Uterus (tissue), 4 donors: Measurements from ENCODE around the gene LRRTM3. TPM values are rescaled to one million over a fixed set of nuclear protein-coding genes. Genes with fewer than 3 reads are reported as not detected.

Experiments
- DNase-seq, 2 donors: peaks; one replicate each; pipeline ENCODE4 v3.0.0-alpha.2; 2019 to 2020
- H3K27ac ChIP-seq, 2 donors: fragments of 200-600 bp; sonication (generic); 1 replicate in 1 of 2; 2 replicates in 1 of 2; pipeline ENCODE4 v1.5.1; 2016 to 2018
- H3K27me3 ChIP-seq, 2 donors: fragments of 200-600 bp; sonication (generic); one replicate each; pipeline ENCODE4 v1.5.1; 2018 to 2019; ENCODE audit warnings: control low read depth in 1 of 2
- H3K36me3 ChIP-seq, 2 donors: fragments of 200-600 bp; sonication (generic); one replicate each; pipeline ENCODE4 v1.5.1; 2019; ENCODE audit warnings: control low read depth in 1 of 2
- H3K4me1 ChIP-seq, 2 donors: fragments of 200-600 bp; sonication (generic); one replicate each; pipeline ENCODE4 v1.5.1; 2018 to 2019; ENCODE audit warnings: control low read depth in 1 of 2
- H3K4me3 ChIP-seq, 2 donors: fragments of 200-600 bp; sonication (generic); 1 replicate in 1 of 2; 2 replicates in 1 of 2; pipeline ENCODE4 v1.5.1; 2018 to 2019; ENCODE audit warnings: mild to moderate bottlenecking in 1 of 2
- H3K9me3 ChIP-seq, 2 donors: fragments of 200-600 bp; sonication (generic); one replicate each; pipeline ENCODE4 v1.5.1; 2019; ENCODE audit warnings: control low read depth in 1 of 2
- CTCF ChIP-seq, 4 experiments: fragments of 200-600 bp in 2 of 4; fragments of 450-650 bp in 2 of 4; sonication (generic) in 2 of 4; IDR thresholded peaks; one replicate each; pipeline ENCODE4 v1.5.1; 2016 to 2019; ENCODE audit warnings: antibody characterized with exemption in 4 of 4, mild to moderate bottlenecking in 2 of 4, moderate library complexity in 1 of 4
- POLR2A ChIP-seq, 2 donors: fragments of 450-650 bp; IDR thresholded peaks; one replicate each; pipeline ENCODE4 v1.6.1; 2016; ENCODE audit warnings: antibody characterized with exemption in 2 of 2, mild to moderate bottlenecking in 1 of 2, moderate library complexity in 1 of 2
- intact Hi-C: fragments of 100-400 bp; cut with DNase I; formaldehyde crosslinking; loops from one replicate; pipeline ENCODE4 v1.15.1; 2023; ENCODE audit warnings: low total_unique reads
- total RNA-seq, 4 donors: library from RNA; depleted of rRNA in 3 of 4; stranded (reverse); fragments of >200 nt in 3 of 4; gene quantifications; one replicate each; pipeline versions ENCODE4 v1.1.0 to v1.2.4, GENCODE V29; 2014 to 2023
- donor health status: DM: yes; HTN: yes; CAD: no.

Gene LRRTM3
- total RNA-seq, 4 donors from 2014 or later = 0.40 to 1.9 TPM; not detected in 2

- intact Hi-C loops = no loop called here
- no peaks in the 10 kb centered on the region for H3K9me3 ChIP-seq
- no peaks in the 10 kb centered on the region for H3K36me3 ChIP-seq
- no peak for DNase-seq
- no peaks in the 10 kb centered on the region for H3K27me3 ChIP-seq
- H3K27ac ChIP-seq = no peak overlapping the region
- no peaks in the 10 kb centered on the region for H3K4me1 ChIP-seq
- TF ChIP-seq POLR2A (IDR thresholded peaks at IDR 0.05) (no peak), CTCF (IDR thresholded peaks at IDR 0.05) (no peak)
- no peak overlapping the region for H3K4me3 ChIP-seq
Measured at GRCh38 chr10:67011480-67011879, 85.6 kb downstream of the LRRTM3 start.

GRCh38 chr10:67011981-67012380, 86.1 kb downstream of the LRRTM3 start:
- H3K4me3 ChIP-seq = no peak overlapping the region
- H3K27ac ChIP-seq = no peak overlapping the region
- no peaks in the 10 kb centered on the region for H3K27me3 ChIP-seq
- intact Hi-C loops = no loop called here
- TF ChIP-seq POLR2A (IDR thresholded peaks at IDR 0.05) (no peak), CTCF (IDR thresholded peaks at IDR 0.05) (no peak)
- H3K36me3 ChIP-seq = no peaks in the 10 kb centered on the region
- DNase-seq = no peak
- H3K4me1 ChIP-seq = no peaks in the 10 kb centered on the region
- H3K9me3 ChIP-seq = no peaks in the 10 kb centered on the region

- no peaks in the 10 kb centered on the region for H3K4me1 ChIP-seq
- H3K27ac ChIP-seq = no peak overlapping the region
- H3K36me3 ChIP-seq = no peaks in the 10 kb centered on the region
- no peak for DNase-seq
- no peaks in the 10 kb centered on the region for H3K9me3 ChIP-seq
- H3K27me3 ChIP-seq = no peaks in the 10 kb centered on the region
- no peak overlapping the region for H3K4me3 ChIP-seq
- TF ChIP-seq POLR2A (IDR thresholded peaks at IDR 0.05) (no peak), CTCF (IDR thresholded peaks at IDR 0.05) (no peak)
- intact Hi-C loops = no loop called here
Measured at GRCh38 chr10:67015225-67015624, 89.4 kb downstream of the LRRTM3 start.

GRCh38 chr10:67017218-67017617, 91.4 kb downstream of the LRRTM3 start:
- Histone ChIP-seq H3K27ac (no peak overlapping the region), H3K36me3 (no peaks in the 10 kb centered on the region), H3K4me3 (no peak overlapping the region), H3K9me3 (no peaks in the 10 kb centered on the region), H3K4me1 (no peaks in the 10 kb centered on the region), H3K27me3 (no peaks in the 10 kb centered on the region)
- TF ChIP-seq POLR2A (IDR thresholded peaks at IDR 0.05) (no peak), CTCF (IDR thresholded peaks at IDR 0.05) (no peak)
- DNase-seq = no peak
- intact Hi-C loops = no loop called here

GRCh38 chr10:67022099-67022498, 96.3 kb downstream of the LRRTM3 start:
- H3K27ac ChIP-seq = no peak overlapping the region
- intact Hi-C loops = no loop called here
- no peak for TF ChIP-seq CTCF (IDR thresholded peaks at IDR 0.05)
- no peak for TF ChIP-seq POLR2A (IDR thresholded peaks at IDR 0.05)
- no peaks in the 10 kb centered on the region for H3K4me1 ChIP-seq
- no peaks in the 10 kb centered on the region for H3K9me3 ChIP-seq
- DNase-seq = no peak
- no peaks in the 10 kb centered on the region for H3K27me3 ChIP-seq
- H3K4me3 ChIP-seq = no peak overlapping the region
- no peaks in the 10 kb centered on the region for H3K36me3 ChIP-seq
